Measurements from ENCODE around the gene COMMD7.

COMMD7 gene

GRCh38 chr20:32670773-32671455, 72.4 kb downstream of the COMMD7 start:
- intact Hi-C loops (cut with DNase I; ENCODE audit: low total_unique reads), result loop anchor here (10.0 kb wide), 1 partner anchor 114 kb away; no protein-coding TSS in a partner anchor
- Histone ChIP-seq H3K4me3 (no peak overlapping the region), H3K36me3 (no peaks in the 10 kb centered on the region), H3K4me1 (no peaks in the 10 kb centered on the region), H3K27me3 (no peaks in the 10 kb centered on the region), H3K9me3 (no peaks in the 10 kb centered on the region), H3K27ac (no peak overlapping the region)
- no peak for DNase-seq
- TF ChIP-seq, protein P1, sequence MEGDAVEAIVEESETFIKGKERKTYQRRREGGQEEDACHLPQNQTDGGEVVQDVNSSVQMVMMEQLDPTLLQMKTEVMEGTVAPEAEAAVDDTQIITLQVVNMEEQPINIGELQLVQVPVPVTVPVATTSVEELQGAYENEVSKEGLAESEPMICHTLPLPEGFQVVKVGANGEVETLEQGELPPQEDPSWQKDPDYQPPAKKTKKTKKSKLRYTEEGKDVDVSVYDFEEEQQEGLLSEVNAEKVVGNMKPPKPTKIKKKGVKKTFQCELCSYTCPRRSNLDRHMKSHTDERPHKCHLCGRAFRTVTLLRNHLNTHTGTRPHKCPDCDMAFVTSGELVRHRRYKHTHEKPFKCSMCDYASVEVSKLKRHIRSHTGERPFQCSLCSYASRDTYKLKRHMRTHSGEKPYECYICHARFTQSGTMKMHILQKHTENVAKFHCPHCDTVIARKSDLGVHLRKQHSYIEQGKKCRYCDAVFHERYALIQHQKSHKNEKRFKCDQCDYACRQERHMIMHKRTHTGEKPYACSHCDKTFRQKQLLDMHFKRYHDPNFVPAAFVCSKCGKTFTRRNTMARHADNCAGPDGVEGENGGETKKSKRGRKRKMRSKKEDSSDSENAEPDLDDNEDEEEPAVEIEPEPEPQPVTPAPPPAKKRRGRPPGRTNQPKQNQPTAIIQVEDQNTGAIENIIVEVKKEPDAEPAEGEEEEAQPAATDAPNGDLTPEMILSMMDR (IDR thresholded peaks at IDR 0.05), result no peak

DNA sequence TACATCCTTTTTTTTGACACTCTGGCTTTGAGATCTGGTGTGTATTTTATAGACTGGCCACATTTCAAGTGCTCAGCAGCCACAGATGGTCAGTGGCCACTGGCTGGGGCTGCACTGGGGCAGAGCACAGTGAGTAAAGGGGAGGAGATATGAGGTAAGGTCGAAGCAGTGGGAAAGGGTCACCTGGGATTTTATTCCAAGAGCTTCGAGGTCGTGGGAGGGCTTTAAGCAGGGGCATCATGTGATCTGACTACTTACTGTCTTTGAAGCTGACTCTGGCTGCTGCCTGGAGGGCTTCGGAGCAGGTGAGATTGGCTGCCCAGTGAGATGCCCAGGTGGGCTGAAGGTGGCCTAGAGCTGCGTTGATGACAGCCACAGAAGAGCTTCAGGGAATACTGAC, 76.2 kb downstream of the COMMD7 start:
- no peak for DNase-seq
- Histone ChIP-seq H3K9me3 (no peaks in the 10 kb centered on the region), H3K36me3 (no peaks in the 10 kb centered on the region), H3K4me1 (no peaks in the 10 kb centered on the region), H3K27ac (no peak overlapping the region), H3K27me3 (no peaks in the 10 kb centered on the region), H3K4me3 (no peak overlapping the region)
- intact Hi-C loops (cut with DNase I; ENCODE audit: low total_unique reads), result no loop called here
- TF ChIP-seq, protein P1 (IDR thresholded peaks at IDR 0.05), result no peak

DNA sequence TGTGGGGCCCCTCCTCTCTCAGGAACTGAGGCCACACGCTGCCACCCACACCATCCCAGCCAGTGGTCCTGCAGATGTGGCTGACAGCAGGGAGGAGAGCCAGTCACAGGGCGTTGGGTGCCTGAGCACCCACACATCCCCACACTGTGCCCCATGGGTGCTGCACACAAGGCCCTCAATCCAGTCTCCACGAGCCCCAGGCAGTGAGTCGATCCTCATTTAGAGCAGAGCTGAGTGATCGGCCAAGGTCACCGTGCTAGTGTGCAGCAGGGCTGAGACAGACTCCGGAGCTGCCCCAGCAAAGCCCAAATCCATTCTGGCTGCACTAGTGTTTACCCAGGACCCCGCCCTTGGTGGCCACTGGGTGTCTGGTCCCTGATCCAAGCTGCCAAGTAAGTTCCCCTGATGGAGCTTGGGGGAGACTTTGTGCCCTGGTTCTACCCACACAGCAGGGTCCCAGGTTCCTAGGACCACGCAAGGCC, 78.5 kb downstream of the COMMD7 start:
- Histone ChIP-seq H3K27ac (no peak overlapping the region), H3K36me3 (no peaks in the 10 kb centered on the region), H3K9me3 (no peaks in the 10 kb centered on the region), H3K4me1 (no peaks in the 10 kb centered on the region), H3K4me3 (no peak overlapping the region), H3K27me3 (no peaks in the 10 kb centered on the region)
- TF ChIP-seq, protein P1 (IDR thresholded peaks at IDR 0.05), result no peak
- intact Hi-C loops (cut with DNase I; ENCODE audit: low total_unique reads), result no loop called here
- DNase-seq, result no peak

- H3K36me3 ChIP-seq, result no peaks in the 10 kb centered on the region
- H3K27me3 ChIP-seq, result no peaks in the 10 kb centered on the region
- no peak overlapping the region for H3K27ac ChIP-seq
- intact Hi-C loops (cut with DNase I; ENCODE audit: low total_unique reads), result no loop called here
- no peak for DNase-seq
- no peaks in the 10 kb centered on the region for H3K9me3 ChIP-seq
- no peaks in the 10 kb centered on the region for H3K4me1 ChIP-seq
- H3K4me3 ChIP-seq, result no peak overlapping the region
- TF ChIP-seq, protein P1 (IDR thresholded peaks at IDR 0.05), result no peak
Observed at GRCh38 chr20:32664012-32664677, 79.1 kb downstream of the COMMD7 start.

- TF ChIP-seq, protein P1 (IDR thresholded peaks at IDR 0.05), result no peak
- H3K9me3 ChIP-seq, result no peaks in the 10 kb centered on the region
- no peaks in the 10 kb centered on the region for H3K36me3 ChIP-seq
- H3K27me3 ChIP-seq, result no peaks in the 10 kb centered on the region
- H3K4me3 ChIP-seq, result no peak overlapping the region
- no peak for DNase-seq
- intact Hi-C loops (cut with DNase I; ENCODE audit: low total_unique reads), result no loop called here
- no peak overlapping the region for H3K27ac ChIP-seq
- no peaks in the 10 kb centered on the region for H3K4me1 ChIP-seq
Observed at GRCh38 chr20:32663335-32664011, 79.8 kb downstream of the COMMD7 start.
